GM12874 (cell line): ENCODE measurements around the gene CLSTN2.
A peak's percentile ranks its signal among the peaks of the same experiment; 100 is the strongest.

Source experiments
- CTCF ChIP-seq: IDR thresholded peaks from 2 replicates; pipeline ENCODE4 v1.5.1; 2011; ENCODE audit warnings: low read depth, mild to moderate bottlenecking, control low read depth, low read length, moderate library complexity; ENCODE audit not compliant: insufficient read depth

CLSTN2 gene

GRCh38 chr3:140128217-140128616 lies 193.2 kb downstream of the CLSTN2 start:
- no peak for TF ChIP-seq CTCF

- TF ChIP-seq CTCF, result peak; percentile 73
Observed at GRCh38 chr3:140128631-140129030, 193.6 kb downstream of the CLSTN2 start.

GRCh38 chr3:140129768-140130284 lies 194.8 kb downstream of the CLSTN2 start:
- no peak for TF ChIP-seq CTCF

- no peak for TF ChIP-seq CTCF
Observed at GRCh38 chr3:140131895-140132294, 196.9 kb downstream of the CLSTN2 start.

- no peak for TF ChIP-seq CTCF
Observed at GRCh38 chr3:140134231-140134965, 199.4 kb downstream of the CLSTN2 start.

GRCh38 chr3:140135461-140135860 lies 200.5 kb downstream of the CLSTN2 start:
- TF ChIP-seq CTCF, result no peak

- no peak for TF ChIP-seq CTCF
Observed at GRCh38 chr3:140143367-140144069, 208.5 kb downstream of the CLSTN2 start.
